ENCODE results near the gene KIF25.

DNA sequence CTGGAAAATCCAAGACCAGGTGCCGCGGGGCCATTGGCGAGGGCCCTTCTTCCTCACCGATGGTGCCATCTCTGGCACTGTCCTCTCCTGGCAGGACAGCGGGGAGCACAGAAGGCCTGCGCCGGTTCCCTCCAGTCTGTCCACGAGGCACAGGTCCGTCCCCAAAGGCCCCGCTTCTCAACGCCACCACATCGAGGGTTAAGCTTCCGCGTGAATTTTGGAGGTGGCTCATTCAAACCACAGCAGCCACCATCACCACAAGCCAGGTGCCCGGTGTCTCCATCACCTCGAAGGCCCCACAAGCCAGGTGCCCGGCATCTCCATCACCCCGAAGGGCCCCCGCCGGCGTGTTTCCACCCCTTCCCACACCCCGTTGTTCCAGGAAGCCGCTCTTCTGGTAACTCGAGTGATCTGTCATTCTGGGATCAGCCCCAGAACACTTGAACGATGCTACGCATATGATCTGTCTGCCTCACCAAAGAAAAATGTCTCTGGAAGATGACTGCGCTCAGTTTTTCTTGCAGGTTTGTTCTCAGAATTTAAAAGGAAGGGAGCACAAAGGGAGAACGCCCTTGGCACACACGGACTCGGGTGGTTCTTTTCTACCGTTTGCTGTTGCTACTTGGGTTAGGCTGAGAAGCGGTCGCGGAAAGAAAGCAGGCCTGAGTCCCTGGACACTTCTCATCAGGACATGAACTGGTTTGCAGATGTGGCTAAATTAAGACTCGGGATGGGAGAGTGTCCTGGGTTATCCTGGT, 9.9 kb upstream of the KIF25 start:
- TF ChIP-seq, protein P1, sequence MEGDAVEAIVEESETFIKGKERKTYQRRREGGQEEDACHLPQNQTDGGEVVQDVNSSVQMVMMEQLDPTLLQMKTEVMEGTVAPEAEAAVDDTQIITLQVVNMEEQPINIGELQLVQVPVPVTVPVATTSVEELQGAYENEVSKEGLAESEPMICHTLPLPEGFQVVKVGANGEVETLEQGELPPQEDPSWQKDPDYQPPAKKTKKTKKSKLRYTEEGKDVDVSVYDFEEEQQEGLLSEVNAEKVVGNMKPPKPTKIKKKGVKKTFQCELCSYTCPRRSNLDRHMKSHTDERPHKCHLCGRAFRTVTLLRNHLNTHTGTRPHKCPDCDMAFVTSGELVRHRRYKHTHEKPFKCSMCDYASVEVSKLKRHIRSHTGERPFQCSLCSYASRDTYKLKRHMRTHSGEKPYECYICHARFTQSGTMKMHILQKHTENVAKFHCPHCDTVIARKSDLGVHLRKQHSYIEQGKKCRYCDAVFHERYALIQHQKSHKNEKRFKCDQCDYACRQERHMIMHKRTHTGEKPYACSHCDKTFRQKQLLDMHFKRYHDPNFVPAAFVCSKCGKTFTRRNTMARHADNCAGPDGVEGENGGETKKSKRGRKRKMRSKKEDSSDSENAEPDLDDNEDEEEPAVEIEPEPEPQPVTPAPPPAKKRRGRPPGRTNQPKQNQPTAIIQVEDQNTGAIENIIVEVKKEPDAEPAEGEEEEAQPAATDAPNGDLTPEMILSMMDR (IDR thresholded peaks at IDR 0.05) = no peak
- no peak for TF ChIP-seq POLR2A (IDR thresholded peaks at IDR 0.05)
